ENCODE results near the gene L1CAM.

GRCh38 chrX:153881281-153881680 lies 4.7 kb downstream of the L1CAM start:
- TF ChIP-seq, protein P1, sequence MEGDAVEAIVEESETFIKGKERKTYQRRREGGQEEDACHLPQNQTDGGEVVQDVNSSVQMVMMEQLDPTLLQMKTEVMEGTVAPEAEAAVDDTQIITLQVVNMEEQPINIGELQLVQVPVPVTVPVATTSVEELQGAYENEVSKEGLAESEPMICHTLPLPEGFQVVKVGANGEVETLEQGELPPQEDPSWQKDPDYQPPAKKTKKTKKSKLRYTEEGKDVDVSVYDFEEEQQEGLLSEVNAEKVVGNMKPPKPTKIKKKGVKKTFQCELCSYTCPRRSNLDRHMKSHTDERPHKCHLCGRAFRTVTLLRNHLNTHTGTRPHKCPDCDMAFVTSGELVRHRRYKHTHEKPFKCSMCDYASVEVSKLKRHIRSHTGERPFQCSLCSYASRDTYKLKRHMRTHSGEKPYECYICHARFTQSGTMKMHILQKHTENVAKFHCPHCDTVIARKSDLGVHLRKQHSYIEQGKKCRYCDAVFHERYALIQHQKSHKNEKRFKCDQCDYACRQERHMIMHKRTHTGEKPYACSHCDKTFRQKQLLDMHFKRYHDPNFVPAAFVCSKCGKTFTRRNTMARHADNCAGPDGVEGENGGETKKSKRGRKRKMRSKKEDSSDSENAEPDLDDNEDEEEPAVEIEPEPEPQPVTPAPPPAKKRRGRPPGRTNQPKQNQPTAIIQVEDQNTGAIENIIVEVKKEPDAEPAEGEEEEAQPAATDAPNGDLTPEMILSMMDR (IDR thresholded peaks at IDR 0.05; ENCODE audit: low read depth, low read length): no peak
- no peak for TF ChIP-seq EZH2phosphoT487 (IDR thresholded peaks at IDR 0.05; ENCODE audit: low read depth)
